HUES6 (cell line): ENCODE measurements around the gene PELI2.

Experiments
- H3K27ac ChIP-seq: 2 replicates; pipeline ENCODE4 v1.7.0; 2013; ENCODE audit warnings: low read depth, mild to moderate bottlenecking, low read length, inconsistent platforms
- H3K27me3 ChIP-seq: 2 replicates; pipeline ENCODE4 v1.6.1; 2013; ENCODE audit warnings: low read length; ENCODE audit not compliant: control insufficient read depth, insufficient read depth
- H3K36me3 ChIP-seq: 2 replicates; pipeline ENCODE4 v1.6.1; 2013; ENCODE audit warnings: low read length; ENCODE audit not compliant: control insufficient read depth, insufficient read depth
- H3K4me1 ChIP-seq: 2 replicates; pipeline ENCODE4 v1.6.1; 2013; ENCODE audit warnings: low read length; ENCODE audit not compliant: control insufficient read depth, insufficient read depth
- H3K4me3 ChIP-seq: 2 replicates; pipeline ENCODE4 v1.5.1; 2013; ENCODE audit warnings: low read depth, low read length
- H3K9ac ChIP-seq: one replicate; pipeline ENCODE4 v1.6.1; 2013; ENCODE audit warnings: mild to moderate bottlenecking, low read length
- H3K9me3 ChIP-seq: 2 replicates; pipeline ENCODE4 v1.6.1; 2013; ENCODE audit warnings: low read depth, low read length; ENCODE audit not compliant: control insufficient read depth, insufficient read depth

PELI2 gene

DNA sequence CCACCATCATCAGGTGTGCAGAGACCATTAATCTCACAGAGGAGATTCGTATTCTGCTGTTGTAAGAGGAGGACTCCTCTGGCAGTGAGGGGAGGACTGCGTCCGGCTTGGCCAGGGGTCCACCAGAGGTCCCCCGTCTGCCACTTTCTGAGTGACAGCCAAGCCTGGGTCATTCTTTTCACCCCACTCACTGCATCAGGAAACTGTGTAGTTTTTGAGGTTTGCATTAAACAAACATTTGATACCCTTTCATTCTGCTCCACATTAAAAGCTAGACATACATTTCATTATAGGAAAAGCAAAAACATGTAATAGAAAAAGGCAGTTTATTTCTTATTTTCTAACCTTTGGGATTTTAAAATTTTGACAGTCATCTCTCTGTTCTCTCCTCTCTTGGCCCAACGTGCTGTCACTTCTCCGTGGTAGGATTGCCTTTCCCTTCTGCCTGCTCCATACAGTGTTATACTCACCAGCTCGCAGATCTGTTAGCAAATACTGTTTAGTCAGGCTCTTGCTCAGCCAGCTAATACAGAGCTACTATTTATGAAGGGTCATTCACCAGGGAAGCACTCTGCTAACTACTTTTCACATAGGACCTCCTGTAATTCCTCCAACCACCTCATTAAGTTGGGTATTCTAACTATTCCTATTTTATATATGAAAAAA, 99.3 kb downstream of the PELI2 start:
- Histone ChIP-seq H3K27ac (no peak overlapping the region), H3K27me3 (no peaks in the 10 kb centered on the region), H3K4me3 (no peak overlapping the region), H3K9me3 (no peaks in the 10 kb centered on the region), H3K9ac (no peak overlapping the region), H3K4me1 (no peaks in the 10 kb centered on the region; the same call in 1 of the 2 replicates), H3K36me3 (no peaks in the 10 kb centered on the region)

DNA sequence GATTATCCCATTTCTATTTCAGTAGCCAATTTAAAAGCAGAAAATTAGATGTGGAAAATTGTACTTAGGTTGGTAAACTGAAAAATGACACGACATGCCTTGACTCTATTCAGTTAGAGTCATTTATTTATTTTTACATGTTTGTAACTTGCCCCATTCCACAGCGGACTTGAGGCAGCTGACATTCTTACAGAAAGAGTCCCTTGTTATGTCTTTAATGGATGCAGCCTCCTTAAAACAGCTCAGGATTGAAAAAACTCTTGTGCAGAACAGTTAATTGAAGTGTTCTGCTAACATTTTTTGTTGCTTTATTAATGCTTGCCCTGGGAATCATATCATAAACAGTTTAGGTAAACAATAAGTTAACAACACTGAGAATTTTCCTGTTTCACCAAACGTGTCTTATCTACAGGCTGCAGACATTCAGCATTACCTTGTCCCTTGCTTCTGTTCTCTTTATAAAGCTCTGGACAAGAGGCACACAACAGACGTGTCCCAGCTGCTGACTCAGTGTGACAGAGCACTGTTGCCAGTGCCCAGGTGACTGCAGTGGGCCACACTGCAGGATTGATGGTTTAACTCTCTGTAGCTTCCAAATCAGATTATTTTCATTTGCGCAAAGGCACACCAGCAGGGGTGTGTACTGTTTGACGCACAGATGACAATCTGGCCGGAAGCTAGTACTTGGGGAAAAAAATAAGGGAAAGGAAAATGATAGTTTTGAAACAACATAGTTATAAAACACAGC, 101.6 kb downstream of the PELI2 start:
- Histone ChIP-seq H3K27ac (no peak overlapping the region), H3K36me3 (no peaks in the 10 kb centered on the region), H3K4me3 (no peak overlapping the region), H3K27me3 (no peaks in the 10 kb centered on the region), H3K4me1 (no peaks in the 10 kb centered on the region; the same call in 1 of the 2 replicates), H3K9ac (no peak overlapping the region), H3K9me3 (no peaks in the 10 kb centered on the region)

DNA sequence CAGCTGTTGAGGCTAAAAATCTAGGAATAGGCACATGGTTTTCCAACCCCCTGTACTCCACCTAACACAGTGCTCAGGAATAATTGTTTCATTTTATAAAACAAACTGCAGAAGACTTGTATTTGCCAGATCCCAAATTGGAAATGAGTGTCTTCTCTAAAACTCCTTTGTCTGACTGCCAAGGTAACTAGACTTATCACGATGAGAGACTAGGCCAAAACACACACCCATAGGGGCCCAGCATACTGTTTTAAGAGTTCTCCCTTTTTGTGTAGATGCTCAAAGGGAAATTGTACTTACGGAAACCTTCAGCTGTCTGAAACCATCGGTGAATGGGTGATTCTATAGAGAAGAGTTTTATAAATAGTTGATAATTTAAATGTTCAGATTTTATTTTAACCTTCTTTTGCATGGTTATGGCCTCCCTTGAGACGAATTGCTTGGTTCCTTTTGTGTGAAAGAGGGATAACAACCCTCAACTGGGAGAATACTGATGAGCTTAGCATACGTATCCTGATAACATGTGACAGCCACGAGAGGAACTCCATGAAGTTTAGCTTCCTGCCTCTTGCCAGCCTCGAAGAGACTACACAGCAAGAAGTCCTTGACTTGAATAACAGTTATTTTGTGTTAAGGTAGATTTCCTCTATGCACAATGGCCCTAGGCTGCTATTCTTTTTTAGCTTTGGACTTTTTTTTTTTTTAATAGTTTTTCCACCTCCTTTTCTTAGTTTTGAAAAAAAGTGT, 103.3 kb downstream of the PELI2 start:
- Histone ChIP-seq H3K27me3 (no peaks in the 10 kb centered on the region), H3K9ac (no peak overlapping the region), H3K36me3 (no peaks in the 10 kb centered on the region), H3K4me3 (no peak overlapping the region), H3K4me1 (no peaks in the 10 kb centered on the region; the same call in 1 of the 2 replicates), H3K9me3 (no peaks in the 10 kb centered on the region), H3K27ac (no peak overlapping the region)

DNA sequence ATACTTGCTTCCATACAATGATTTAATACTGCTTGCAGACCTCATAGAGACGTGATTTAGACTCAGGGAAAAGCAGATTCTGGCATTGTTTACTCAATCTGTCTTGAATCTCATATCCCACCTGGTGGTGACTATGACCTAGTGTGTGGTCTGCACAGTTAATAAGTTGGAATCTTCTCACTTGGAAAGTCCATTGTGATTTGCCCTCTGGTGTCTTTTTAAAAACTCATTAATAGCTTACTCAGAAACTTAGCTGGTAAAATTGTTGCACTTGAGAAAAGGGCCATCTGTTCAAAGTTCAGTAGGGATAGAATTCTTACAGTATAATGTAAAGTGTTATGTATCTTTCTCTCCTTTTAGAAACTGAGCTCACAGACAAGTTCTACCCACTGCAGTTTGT, 106.0 kb downstream of the PELI2 start:
- H3K27ac ChIP-seq, result no peak overlapping the region
- H3K4me3 ChIP-seq, result no peak overlapping the region
- no peaks in the 10 kb centered on the region for H3K27me3 ChIP-seq
- H3K4me1 ChIP-seq, result no peaks in the 10 kb centered on the region; the same call in 1 of the 2 replicates
- peaks cover 16% of the 10 kb centered on the region for H3K9me3 ChIP-seq
- no peak overlapping the region for H3K9ac ChIP-seq
- H3K36me3 ChIP-seq, result no peaks in the 10 kb centered on the region

DNA sequence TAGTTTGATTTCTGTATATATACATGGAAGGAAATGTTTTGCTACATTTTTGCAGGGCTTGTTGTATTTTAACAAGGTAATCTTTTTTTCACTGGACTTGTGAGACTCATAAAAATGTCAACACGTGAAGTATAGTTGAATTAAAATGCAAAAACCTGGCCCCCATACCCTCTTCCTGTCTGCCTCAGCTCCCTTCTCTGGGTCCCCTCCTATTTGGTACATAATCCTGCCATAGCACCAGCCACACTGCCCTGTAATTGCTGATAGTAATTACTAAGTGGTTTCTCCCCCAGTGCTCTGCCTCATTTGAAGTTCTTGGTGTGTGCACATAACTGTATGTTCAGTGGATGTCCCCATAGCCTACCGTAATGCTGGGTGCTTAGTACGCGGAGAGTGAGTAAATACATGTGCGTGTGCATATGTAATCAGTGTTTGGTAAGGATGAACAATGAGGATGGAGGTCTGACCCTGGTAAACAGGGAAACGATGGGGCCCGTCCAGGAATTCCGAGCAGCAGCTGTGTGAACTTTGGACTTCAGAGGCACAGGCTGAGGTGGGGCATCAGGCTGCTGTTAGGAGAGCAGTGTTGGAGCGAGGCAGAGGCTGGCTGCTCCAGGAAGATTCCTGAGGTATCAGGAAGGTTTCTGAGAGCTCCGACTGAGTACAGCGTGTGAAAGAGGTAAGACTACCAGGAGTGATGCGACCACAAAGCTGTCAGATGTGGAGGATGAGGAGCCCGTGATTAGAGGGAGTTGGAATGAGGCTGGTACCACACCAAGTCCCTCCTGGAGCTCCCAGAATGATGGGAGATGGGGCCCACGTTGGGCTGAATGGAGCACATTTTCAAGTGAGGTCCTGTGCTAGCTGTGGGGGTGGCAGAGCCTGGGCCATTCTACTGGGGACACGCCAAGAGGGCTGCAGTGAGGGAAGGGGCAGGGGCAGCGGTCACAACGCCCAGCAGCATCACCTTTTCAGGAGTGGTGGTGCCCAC, 106.8 kb downstream of the PELI2 start:
- Histone ChIP-seq H3K4me1 (no peaks in the 10 kb centered on the region), H3K36me3 (no peaks in the 10 kb centered on the region), H3K27ac (no peak overlapping the region), H3K9ac (no peak overlapping the region), H3K4me3 (no peak overlapping the region), H3K9me3 (peaks cover 16% of the 10 kb centered on the region), H3K27me3 (no peaks in the 10 kb centered on the region)

DNA sequence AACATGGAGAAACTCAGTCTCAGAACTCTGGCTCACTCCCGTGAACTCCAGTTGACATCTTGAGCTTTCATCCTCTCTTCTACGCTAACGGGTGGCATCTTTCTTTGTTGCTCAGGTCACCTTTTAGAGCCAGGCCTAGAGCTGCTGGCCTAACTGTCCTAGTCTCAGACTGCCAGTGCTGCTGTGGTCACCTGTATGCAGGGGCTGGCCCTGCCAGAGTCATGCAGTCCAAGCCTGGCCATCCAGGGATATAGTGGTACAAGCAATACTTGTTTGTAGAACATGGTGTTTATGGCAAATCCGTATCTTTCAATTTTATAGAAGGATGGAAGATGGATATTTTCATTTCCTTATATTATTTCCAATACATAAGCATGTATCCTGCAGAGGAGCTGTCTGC, 117.2 kb downstream of the PELI2 start:
- Histone ChIP-seq H3K9ac (no peak overlapping the region), H3K4me1 (no peaks in the 10 kb centered on the region), H3K36me3 (no peaks in the 10 kb centered on the region), H3K27ac (no peak overlapping the region), H3K27me3 (no peaks in the 10 kb centered on the region), H3K9me3 (no peaks in the 10 kb centered on the region), H3K4me3 (no peak overlapping the region)

DNA sequence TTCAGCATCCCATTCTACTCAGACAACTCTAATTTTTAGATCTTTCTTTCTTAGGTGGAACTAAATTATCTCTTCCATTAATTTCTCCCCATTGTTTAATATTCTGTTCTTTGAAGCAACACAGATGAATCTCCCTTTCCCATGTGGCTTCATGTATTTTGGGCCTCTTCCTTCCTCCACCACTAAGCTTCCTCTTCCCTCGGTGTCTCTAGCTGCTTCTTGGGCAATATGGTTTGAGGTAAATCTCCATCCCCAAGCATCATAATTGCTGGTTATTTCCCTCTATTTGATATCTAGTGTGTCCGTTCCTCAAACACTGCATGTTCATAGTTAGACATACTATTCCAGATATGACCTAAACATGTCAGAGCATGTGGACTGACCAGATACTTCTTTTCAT, 119.2 kb downstream of the PELI2 start:
- Histone ChIP-seq H3K4me3 (no peak overlapping the region), H3K27ac (no peak overlapping the region), H3K9me3 (no peaks in the 10 kb centered on the region), H3K4me1 (no peaks in the 10 kb centered on the region), H3K9ac (no peak overlapping the region), H3K36me3 (no peaks in the 10 kb centered on the region), H3K27me3 (no peaks in the 10 kb centered on the region)

DNA sequence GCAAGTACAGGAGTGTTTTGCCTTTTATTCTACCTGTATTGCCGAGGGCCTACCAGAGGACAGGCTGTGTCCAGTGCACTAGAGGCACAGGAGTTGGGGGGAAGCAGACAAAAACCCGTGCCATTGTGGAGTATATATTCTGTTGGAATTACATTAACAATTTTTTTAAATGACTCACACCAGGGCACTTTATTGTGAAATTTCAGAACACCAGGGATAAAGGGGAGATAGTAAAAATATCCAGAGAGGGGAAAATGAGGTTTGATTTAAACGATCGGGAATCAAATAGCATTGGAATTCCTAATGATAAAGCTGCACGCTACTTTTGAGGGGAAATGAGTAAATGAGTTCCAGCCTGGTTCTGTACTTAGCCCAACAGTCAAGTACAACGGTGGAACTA, 123.2 kb downstream of the PELI2 start:
- H3K36me3 ChIP-seq, result no peaks in the 10 kb centered on the region
- no peaks in the 10 kb centered on the region for H3K4me1 ChIP-seq
- H3K9ac ChIP-seq, result no peak overlapping the region
- no peaks in the 10 kb centered on the region for H3K27me3 ChIP-seq
- no peak overlapping the region for H3K4me3 ChIP-seq
- H3K9me3 ChIP-seq, result no peaks in the 10 kb centered on the region
- no peak overlapping the region for H3K27ac ChIP-seq

DNA sequence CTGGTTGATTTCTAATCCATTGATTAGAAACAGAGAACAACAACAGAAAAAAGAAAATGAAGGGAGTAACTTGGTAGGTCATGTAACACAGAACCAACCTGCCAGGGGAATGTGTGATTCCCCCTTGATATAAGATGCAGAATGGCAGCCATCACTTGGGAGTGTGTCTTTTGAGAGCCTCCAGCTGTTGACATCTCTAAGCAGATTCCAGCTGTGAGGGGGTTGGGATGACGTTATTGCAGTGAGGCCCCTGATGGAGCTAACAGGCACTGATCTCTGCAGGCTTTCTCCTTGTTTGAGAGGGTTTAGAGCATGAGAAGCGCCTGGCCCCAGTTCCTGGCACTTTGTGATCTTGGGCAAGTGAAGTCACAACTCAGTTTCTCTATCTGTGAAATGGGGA, 124.9 kb downstream of the PELI2 start:
- no peak overlapping the region for H3K27ac ChIP-seq
- H3K36me3 ChIP-seq, result no peaks in the 10 kb centered on the region

DNA sequence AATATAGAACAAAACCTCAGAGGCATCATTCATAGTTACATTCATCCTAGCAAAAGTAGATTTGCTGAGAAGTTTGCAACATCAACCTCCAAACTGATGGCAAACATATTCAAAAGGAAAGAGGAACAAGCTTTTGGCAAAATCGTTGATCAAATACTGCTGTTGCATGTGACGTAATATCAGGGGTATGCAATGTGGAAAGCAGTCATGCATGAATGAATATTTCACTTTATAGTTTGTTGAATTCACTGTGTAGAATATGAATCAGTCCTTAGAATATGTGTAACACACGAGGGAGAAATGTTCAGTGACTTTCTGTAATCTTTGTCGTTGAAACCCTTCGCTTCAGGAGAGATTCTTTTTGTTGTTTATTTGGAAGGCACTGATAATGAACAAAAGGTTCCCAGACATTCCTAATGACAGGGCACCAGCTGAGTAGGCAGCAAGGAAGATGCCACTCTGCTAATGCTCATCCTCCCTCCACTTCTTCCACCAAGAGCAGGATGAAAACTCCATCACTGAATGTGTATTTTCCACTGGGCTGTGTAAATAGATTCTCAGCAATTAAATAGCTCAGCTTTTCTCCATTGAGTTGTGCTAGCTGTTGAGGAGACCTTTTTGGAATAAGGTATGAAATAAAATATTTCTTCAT, 126.1 kb downstream of the PELI2 start:
- no peaks in the 10 kb centered on the region for H3K36me3 ChIP-seq
- H3K27me3 ChIP-seq, result no peaks in the 10 kb centered on the region
- no peaks in the 10 kb centered on the region for H3K4me1 ChIP-seq
- H3K9me3 ChIP-seq, result no peaks in the 10 kb centered on the region
- H3K27ac ChIP-seq, result no peak overlapping the region
- H3K4me3 ChIP-seq, result no peak overlapping the region
- no peak overlapping the region for H3K9ac ChIP-seq

More for the DNA sequence above, 124.9 kb downstream of the PELI2 start:
- Histone ChIP-seq H3K27me3 (no peaks in the 10 kb centered on the region), H3K9ac (no peak overlapping the region), H3K4me3 (no peak overlapping the region), H3K9me3 (no peaks in the 10 kb centered on the region), H3K4me1 (no peaks in the 10 kb centered on the region)
